ENCODE data around the gene SGMS1. TPM values are rescaled to one million over a fixed set of nuclear protein-coding genes. Genes with fewer than 3 reads are reported as not detected.

The SGMS1 gene
- total RNA-seq, 1 donor from 2014 or later = 93.8 TPM

DNA sequence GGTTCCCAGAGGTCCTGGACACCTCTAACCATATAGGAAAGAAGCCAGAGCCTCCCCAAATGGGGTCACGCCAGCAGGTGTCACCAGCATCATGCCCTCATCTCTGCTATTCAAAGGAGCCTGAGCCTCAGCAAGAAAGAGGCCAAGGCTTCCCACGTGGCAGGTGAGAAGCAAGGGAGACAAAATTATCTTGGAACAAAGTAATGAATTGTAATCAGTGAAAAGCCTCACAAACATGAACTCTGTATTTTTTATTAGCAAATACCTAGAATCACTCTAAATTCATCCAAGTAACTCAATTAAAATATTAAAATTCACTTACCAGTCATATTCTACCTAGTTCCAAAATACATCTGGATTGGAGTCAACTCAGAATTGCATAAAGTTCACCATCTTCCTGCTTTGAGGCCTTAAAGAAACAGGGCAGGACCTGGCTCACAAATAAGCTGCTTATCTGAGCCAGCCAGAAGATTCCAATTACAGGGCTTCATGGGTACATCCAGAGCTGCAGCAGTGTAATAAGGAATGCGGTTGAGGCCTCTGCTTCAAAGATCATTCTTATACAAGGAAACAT, 68.7 kb downstream of the SGMS1 start:
- H3K36me3 ChIP-seq = no peaks in the 10 kb centered on the region
- DNase-seq (ENCODE audit: extremely low spot score in 2 of 2) = no peak
- no peaks in the 10 kb centered on the region for H3K27me3 ChIP-seq
- intact Hi-C loops (cut with DNase I) = loop anchor here (10.0 kb wide), 1 partner anchor 70 kb away; the partner anchor contains the start of gene SGMS1
- H3K9me3 ChIP-seq = no peaks in the 10 kb centered on the region
- TF ChIP-seq POLR2AphosphoS5 (IDR thresholded peaks at IDR 0.05; ENCODE audit: insufficient read depth in 1 of 2, low read depth in 1 of 2) = no peak
- no peak for TF ChIP-seq POLR2A (IDR thresholded peaks at IDR 0.05)
- TF ChIP-seq, protein P1, sequence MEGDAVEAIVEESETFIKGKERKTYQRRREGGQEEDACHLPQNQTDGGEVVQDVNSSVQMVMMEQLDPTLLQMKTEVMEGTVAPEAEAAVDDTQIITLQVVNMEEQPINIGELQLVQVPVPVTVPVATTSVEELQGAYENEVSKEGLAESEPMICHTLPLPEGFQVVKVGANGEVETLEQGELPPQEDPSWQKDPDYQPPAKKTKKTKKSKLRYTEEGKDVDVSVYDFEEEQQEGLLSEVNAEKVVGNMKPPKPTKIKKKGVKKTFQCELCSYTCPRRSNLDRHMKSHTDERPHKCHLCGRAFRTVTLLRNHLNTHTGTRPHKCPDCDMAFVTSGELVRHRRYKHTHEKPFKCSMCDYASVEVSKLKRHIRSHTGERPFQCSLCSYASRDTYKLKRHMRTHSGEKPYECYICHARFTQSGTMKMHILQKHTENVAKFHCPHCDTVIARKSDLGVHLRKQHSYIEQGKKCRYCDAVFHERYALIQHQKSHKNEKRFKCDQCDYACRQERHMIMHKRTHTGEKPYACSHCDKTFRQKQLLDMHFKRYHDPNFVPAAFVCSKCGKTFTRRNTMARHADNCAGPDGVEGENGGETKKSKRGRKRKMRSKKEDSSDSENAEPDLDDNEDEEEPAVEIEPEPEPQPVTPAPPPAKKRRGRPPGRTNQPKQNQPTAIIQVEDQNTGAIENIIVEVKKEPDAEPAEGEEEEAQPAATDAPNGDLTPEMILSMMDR (IDR thresholded peaks at IDR 0.05) = no peak
- peaks cover 58% of the 10 kb centered on the region for H3K4me1 ChIP-seq
- no peak overlapping the region for H3K27ac ChIP-seq
- H3K4me3 ChIP-seq = no peak overlapping the region

DNA sequence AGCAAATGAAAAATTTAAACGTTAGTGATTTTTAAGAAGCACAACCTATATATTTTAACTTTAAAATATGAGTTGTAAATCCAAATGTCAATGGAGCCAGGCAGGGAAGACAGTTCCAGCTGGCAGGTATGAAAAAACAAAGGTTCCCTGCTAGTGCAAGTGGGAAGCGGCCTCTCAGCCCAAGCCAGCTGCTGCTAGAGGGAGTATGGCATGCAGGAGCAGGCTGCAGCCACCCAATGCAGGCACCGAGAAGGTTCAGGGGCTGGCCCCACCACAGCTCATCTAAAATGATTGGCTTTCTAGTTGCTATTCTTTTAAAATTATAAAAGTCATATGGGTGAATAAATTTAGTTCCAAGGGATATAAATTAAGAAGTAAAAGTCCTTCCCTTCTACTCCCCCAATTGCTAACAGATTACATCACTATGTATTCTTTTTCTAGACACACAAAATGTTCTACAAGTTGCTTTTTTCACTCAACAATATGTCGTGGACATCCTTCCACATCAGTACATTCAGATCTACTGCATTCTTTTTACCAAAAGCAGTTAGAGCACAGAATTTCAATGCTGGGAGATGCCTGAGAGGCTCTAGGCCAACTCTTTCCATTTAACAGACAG, 69.3 kb downstream of the SGMS1 start:
- no peaks in the 10 kb centered on the region for H3K9me3 ChIP-seq
- TF ChIP-seq POLR2A (IDR thresholded peaks at IDR 0.05) = no peak
- no peak for TF ChIP-seq POLR2AphosphoS5 (IDR thresholded peaks at IDR 0.05; ENCODE audit: insufficient read depth in 1 of 2, low read depth in 1 of 2)
- TF ChIP-seq, protein P1 (IDR thresholded peaks at IDR 0.05) = no peak
- peaks cover 62% of the 10 kb centered on the region for H3K4me1 ChIP-seq
- no peaks in the 10 kb centered on the region for H3K36me3 ChIP-seq
- DNase-seq (ENCODE audit: extremely low spot score in 2 of 2) = no peak
- no peak overlapping the region for H3K4me3 ChIP-seq
- no peaks in the 10 kb centered on the region for H3K27me3 ChIP-seq
- intact Hi-C loops (cut with DNase I) = loop anchor here (10.0 kb wide), 1 partner anchor 70 kb away; the partner anchor contains the start of gene SGMS1
- no peak overlapping the region for H3K27ac ChIP-seq

DNA sequence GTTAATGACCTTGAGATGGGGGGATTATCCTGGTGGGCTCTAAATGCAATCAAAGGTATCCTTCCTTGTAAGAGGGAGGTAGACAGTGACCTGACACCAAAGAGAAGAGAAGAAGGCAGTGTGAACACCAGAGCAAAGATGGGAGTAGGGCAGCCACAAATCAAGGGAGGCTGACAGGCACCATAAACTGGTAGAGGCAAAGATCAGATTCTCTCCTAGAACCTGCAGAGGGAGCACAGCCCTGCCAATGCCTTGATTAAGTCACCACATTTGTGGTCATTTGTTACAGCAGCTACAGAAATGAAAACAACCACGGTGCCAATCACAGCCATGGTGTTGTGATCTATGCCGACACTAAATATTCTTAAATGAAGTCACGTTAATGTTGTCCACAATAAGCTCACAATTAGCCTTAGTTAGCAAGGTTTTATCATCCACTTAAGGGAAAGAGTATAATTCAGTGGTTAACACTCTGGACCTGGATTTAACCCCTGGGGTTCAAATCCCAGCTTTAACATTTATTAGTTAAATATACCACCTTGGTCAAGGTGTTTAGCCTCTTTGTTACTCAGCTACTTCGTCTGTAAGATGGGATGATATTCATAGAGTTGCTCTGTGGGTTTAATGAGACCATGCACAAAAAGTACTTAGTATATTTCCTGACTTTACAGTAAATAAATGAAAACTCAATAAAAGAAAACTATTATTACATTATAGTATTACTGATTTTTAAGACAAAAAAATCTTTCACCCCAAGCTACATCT, 70.8 kb downstream of the SGMS1 start:
- H3K27ac ChIP-seq = no peak overlapping the region
- no peaks in the 10 kb centered on the region for H3K27me3 ChIP-seq
- TF ChIP-seq, protein P1 (IDR thresholded peaks at IDR 0.05) = no peak
- TF ChIP-seq POLR2A (IDR thresholded peaks at IDR 0.05) = no peak
- H3K4me3 ChIP-seq = no peak overlapping the region
- H3K9me3 ChIP-seq = no peaks in the 10 kb centered on the region
- H3K36me3 ChIP-seq = no peaks in the 10 kb centered on the region
- H3K4me1 ChIP-seq = peaks cover 51% of the 10 kb centered on the region
- no peak for DNase-seq (ENCODE audit: extremely low spot score in 2 of 2)
- intact Hi-C loops (cut with DNase I) = loop anchor here (10.0 kb wide), 1 partner anchor 72 kb away; the partner anchor contains the start of gene SGMS1

DNA sequence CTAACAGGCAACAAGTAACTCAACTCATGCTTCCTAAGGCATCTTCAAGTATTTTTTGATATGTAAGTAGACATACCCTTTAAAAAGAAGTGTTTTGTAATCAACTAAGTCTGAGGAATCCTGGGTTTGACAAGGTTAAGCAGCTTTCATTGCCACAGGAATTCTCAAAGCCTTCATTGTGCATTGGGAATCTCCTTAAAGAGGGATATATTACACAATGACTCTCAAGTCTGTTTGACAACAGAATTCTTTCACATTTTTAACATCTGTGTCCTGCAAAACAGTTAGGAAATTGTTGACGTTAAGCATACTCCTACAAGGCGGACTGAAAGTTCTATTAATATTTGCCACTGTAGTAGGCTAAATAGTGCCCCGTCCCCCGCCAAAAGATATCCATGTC, 71.4 kb downstream of the SGMS1 start:
- Histone ChIP-seq H3K9me3 (no peaks in the 10 kb centered on the region), H3K4me3 (no peak overlapping the region), H3K27me3 (no peaks in the 10 kb centered on the region), H3K27ac (no peak overlapping the region), H3K36me3 (no peaks in the 10 kb centered on the region), H3K4me1 (peaks cover 46% of the 10 kb centered on the region)
- no peak for DNase-seq (ENCODE audit: extremely low spot score in 2 of 2)
- intact Hi-C loops (cut with DNase I) = loop anchor here (10.0 kb wide), 1 partner anchor 72 kb away; the partner anchor contains the start of gene SGMS1
- TF ChIP-seq POLR2A (IDR thresholded peaks at IDR 0.05) (no peak), POLR2AphosphoS5 (IDR thresholded peaks at IDR 0.05; ENCODE audit: insufficient read depth in 1 of 2, low read depth in 1 of 2) (no peak)
- TF ChIP-seq, protein P1 (IDR thresholded peaks at IDR 0.05) = no peak

Measured in vagina (tissue), 2 donors.